MG63 (cell line): Measurements from ENCODE around the gene ZNF334. TPM values are rescaled to one million over a fixed set of nuclear protein-coding genes. Genes with fewer than 3 reads are reported as not detected.

ENCODE experiments used
- DNase-seq: peaks from one replicate; pipeline ENCODE4 v3.0.0-alpha.2; 2020
- H3K27me3 ChIP-seq: fragments of 250-450 bp; sonication (Bioruptor Pico); 2 replicates; pipeline ENCODE4 v1.5.1; 2020; ENCODE audit warnings: mild to moderate bottlenecking, moderate library complexity
- H3K36me3 ChIP-seq: fragments of 250-450 bp; sonication (Bioruptor Pico); 2 replicates; pipeline ENCODE4 v1.5.1; 2020; ENCODE audit warnings: mild to moderate bottlenecking, moderate library complexity
- H3K4me3 ChIP-seq: fragments of 250-450 bp; sonication (Bioruptor Pico); 2 replicates; pipeline ENCODE4 v1.5.1; 2020; ENCODE audit warnings: mild to moderate bottlenecking, moderate library complexity
- H3K9me3 ChIP-seq: fragments of 250-450 bp; sonication (Bioruptor Pico); 2 replicates; pipeline ENCODE4 v1.5.1; 2020; ENCODE audit warnings: mild to moderate bottlenecking, moderate library complexity
- total RNA-seq: library from RNA; depleted of rRNA; stranded (reverse); fragments of >200 nt; shearing (Covaris generic); gene quantifications from 2 replicates; pipeline ENCODE4 v1.2.3, GENCODE V29; 2014; ENCODE audit warnings: low replicate concordance; rRNA removed

ZNF334 gene
- total RNA-seq, 1 experiment from 2014 or later = 0.30 TPM

DNA sequence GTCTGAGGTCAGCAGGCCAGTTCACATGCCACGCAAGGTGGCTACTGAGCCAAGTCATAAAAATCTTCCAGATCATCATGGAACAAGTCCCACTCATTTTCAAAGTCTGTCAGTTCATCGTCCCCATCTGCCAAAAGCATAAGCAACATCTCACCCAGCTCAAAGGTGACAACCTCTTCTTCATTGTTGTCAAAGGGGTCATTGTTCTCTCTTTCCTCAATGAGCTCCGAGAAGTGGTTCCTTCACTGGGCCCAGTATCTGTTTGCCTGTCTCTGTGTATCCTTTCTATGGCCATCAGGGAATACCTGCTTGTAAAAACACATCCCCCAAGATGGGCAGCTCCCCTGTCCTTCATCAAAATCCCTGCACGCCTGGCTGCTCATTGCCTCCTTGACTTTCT, 49.5 kb downstream of the ZNF334 start:
- no peak for DNase-seq
- Histone ChIP-seq H3K9me3 (no peaks in the 10 kb centered on the region), H3K36me3 (no peaks in the 10 kb centered on the region), H3K4me3 (no peak overlapping the region), H3K27me3 (no peaks in the 10 kb centered on the region; the same call in 1 of the 2 replicates)

- Histone ChIP-seq H3K9me3 (peaks cover under 1% of the 10 kb centered on the region), H3K4me3 (no peak overlapping the region), H3K36me3 (no peaks in the 10 kb centered on the region), H3K27me3 (no peaks in the 10 kb centered on the region; the same call in 1 of the 2 replicates)
- no peak for DNase-seq
Measured at GRCh38 chr20:46461808-46462207, 51.6 kb downstream of the ZNF334 start.

- peaks cover 7% of the 10 kb centered on the region for H3K9me3 ChIP-seq
- H3K27me3 ChIP-seq = no peaks in the 10 kb centered on the region
- no peaks in the 10 kb centered on the region for H3K36me3 ChIP-seq
- no peak for DNase-seq
- no peak overlapping the region for H3K4me3 ChIP-seq
Measured at GRCh38 chr20:46458866-46459750, 54.3 kb downstream of the ZNF334 start.

- Histone ChIP-seq H3K4me3 (no peak overlapping the region), H3K27me3 (no peaks in the 10 kb centered on the region), H3K36me3 (no peaks in the 10 kb centered on the region), H3K9me3 (peaks cover 7% of the 10 kb centered on the region)
- no peak for DNase-seq
Measured at GRCh38 chr20:46456255-46457028, 56.9 kb downstream of the ZNF334 start.

DNA sequence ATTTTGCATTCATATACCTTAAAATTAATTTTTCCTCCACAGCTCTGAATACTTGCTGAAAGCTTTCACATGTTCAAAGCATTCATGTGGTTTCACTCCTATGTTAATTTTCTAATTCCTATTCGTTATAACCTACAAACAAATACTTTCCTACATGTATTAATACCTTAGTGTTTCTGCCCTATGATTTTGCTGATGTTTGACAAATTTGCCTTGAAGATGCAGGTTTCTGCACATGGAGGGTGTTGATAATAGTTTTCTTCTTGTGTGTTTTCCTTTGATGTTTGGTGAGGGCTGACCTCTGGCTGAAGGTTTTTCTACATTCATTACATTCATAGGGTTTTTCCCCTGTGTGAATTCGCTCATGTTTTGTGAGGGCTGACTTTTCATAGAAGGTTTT, 57.6 kb downstream of the ZNF334 start:
- Histone ChIP-seq H3K9me3 (peaks cover 7% of the 10 kb centered on the region), H3K4me3 (no peak overlapping the region), H3K27me3 (no peaks in the 10 kb centered on the region), H3K36me3 (no peaks in the 10 kb centered on the region)
- DNase-seq = no peak

Other genes starting within 250 kb of the ZNF334 start
- not detected in 2 replicates for gene CDH22, start 205.1 kb downstream of the ZNF334 start, total RNA-seq
- 29.5 and 41.7 TPM in 2 replicates for gene ELMO2, start 106.9 kb downstream of the ZNF334 start, total RNA-seq
- gene OCSTAMP, start 37.1 kb upstream of the ZNF334 start, total RNA-seq = not detected in 2 replicates
- not detected in 2 replicates for gene SLC13A3, start 137.9 kb upstream of the ZNF334 start, total RNA-seq
- 30.4 and 50.8 TPM in 2 replicates for gene TP53RK, start 175.9 kb upstream of the ZNF334 start, total RNA-seq
- gene SLC2A10, start 196.1 kb upstream of the ZNF334 start, total RNA-seq = 13.2 and 33.3 TPM in 2 replicates